ENCODE measurements around the gene TCEANC. TPM values are rescaled to one million over a fixed set of nuclear protein-coding genes. Genes with fewer than 3 reads are reported as not detected.

TCEANC gene
- total and polyA plus RNA-seq, 2 of the 4 experiments (the other 2 are of a cell fraction), result 0.99 to 2.5 TPM

GRCh38 chrX:13695601-13696115 is 42.7 kb downstream of the TCEANC start:
- no peak overlapping the region for H3K14ac ChIP-seq (replicated peaks; ENCODE audit: low read depth, low read length)
- H3K4me3 ChIP-seq (ENCODE audit: insufficient read depth, low read depth, low read length), result no peak overlapping the region
- H3K4ac ChIP-seq (ENCODE audit: low read depth, low read length), result no peak overlapping the region
- H4K20me1 ChIP-seq (ENCODE audit: insufficient read depth, low read length), result peaks cover 57% of the 10 kb centered on the region
- H3K23ac ChIP-seq (ENCODE audit: low read depth, low read length), result no peak overlapping the region
- WGBS, 2 experiments (ENCODE audit: extremely low coverage in 2 of 2, insufficient read length in 1 of 2), result 100% methylated on average over 1 to 2 of the region's 4 CpGs
- no peak overlapping the region for H3K56ac ChIP-seq (ENCODE audit: extremely low read depth, insufficient read depth, low read length)
- no peak overlapping the region for H4K91ac ChIP-seq (ENCODE audit: insufficient read depth, low read depth, low read length)
- no peak overlapping the region for H2BK120ac ChIP-seq (ENCODE audit: low read depth, low read length)
- intact Hi-C loops (cut with micrococcal nuclease) (no loop called here), dilution Hi-C loops (cut with HindIII; ENCODE audit: low sequenced_read_pairs, unreplicated experiment) (no loop called here), in situ Hi-C loops (cut with MboI; ENCODE audit: low sequenced_read_pairs) (no loop called here)
- peaks cover 3% of the 10 kb centered on the region; the same call in 1 of the 2 replicates for H3K9me1 ChIP-seq (ENCODE audit: insufficient read depth, low read length)
- no peak for TF ChIP-seq MXI1 (IDR thresholded peaks at IDR 0.05; ENCODE audit: borderline replicate concordance, low read depth, low read length)
- no peak for TF ChIP-seq MAZ (IDR thresholded peaks at IDR 0.05; ENCODE audit: borderline replicate concordance, low read depth, low read length)
- TF ChIP-seq RAD21 (IDR thresholded peaks at IDR 0.05; ENCODE audit: low read length), result no peak
- TF ChIP-seq, protein P1, sequence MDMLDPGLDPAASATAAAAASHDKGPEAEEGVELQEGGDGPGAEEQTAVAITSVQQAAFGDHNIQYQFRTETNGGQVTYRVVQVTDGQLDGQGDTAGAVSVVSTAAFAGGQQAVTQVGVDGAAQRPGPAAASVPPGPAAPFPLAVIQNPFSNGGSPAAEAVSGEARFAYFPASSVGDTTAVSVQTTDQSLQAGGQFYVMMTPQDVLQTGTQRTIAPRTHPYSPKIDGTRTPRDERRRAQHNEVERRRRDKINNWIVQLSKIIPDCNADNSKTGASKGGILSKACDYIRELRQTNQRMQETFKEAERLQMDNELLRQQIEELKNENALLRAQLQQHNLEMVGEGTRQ (IDR thresholded peaks at IDR 0.05; ENCODE audit: low read depth, low read length), result no peak
- no peak for TF ChIP-seq SMC3 (IDR thresholded peaks at IDR 0.05; ENCODE audit: low read depth, low read length)
- no peak for TF ChIP-seq RFX5 (IDR thresholded peaks at IDR 0.05; ENCODE audit: low read depth, low read length)
- TF ChIP-seq NFE2L2 (IDR thresholded peaks at IDR 0.05; ENCODE audit: low read depth, low read length), result no peak
- TF ChIP-seq CHD1 (IDR thresholded peaks at IDR 0.05; ENCODE audit: low read depth, low read length), result no peak
- TF ChIP-seq CEBPB (IDR thresholded peaks at IDR 0.05; ENCODE audit: low read depth, low read length), result no peak
- TF ChIP-seq ELK1 (IDR thresholded peaks at IDR 0.05; ENCODE audit: borderline replicate concordance, low read depth, low read length), result no peak
- TF ChIP-seq CTCF (conservative IDR thresholded peaks at IDR 0.05; ENCODE audit: low read depth, low read length), result no peak
- TF ChIP-seq FOS (IDR thresholded peaks at IDR 0.05; ENCODE audit: low read depth, low read length), result no peak
- TF ChIP-seq POLR2A (IDR thresholded peaks at IDR 0.05; ENCODE audit: low read depth, low read length), result no peak
- TF ChIP-seq RCOR1 (IDR thresholded peaks at IDR 0.05; ENCODE audit: insufficient replicate concordance, low read length), result no peak
- no peak for TF ChIP-seq MAFK (IDR thresholded peaks at IDR 0.05; ENCODE audit: low read depth, low read length)
- TF ChIP-seq BHLHE40 (IDR thresholded peaks at IDR 0.05; ENCODE audit: low read depth, low read length), result no peak
- ChIA-PET CTCF (no interaction called here), POLR2A (ENCODE audit: unreplicated experiment) (no interaction called here)
- no peak overlapping the region for H4K5ac ChIP-seq (ENCODE audit: low read depth, low read length)
- no peak overlapping the region for H2AFZ ChIP-seq (replicated peaks; ENCODE audit: low read length, poor library complexity)
- peaks cover 2% of the 10 kb centered on the region for H3K36me3 ChIP-seq (ENCODE audit: control insufficient read depth, insufficient read depth, low read length)
- peaks cover 23 to 56% of the 10 kb centered on the region in 2 experiments for H3K79me1 ChIP-seq (ENCODE audit: low read depth in 1 of 2, low read length in 2 of 2)
- H4K8ac ChIP-seq (ENCODE audit: low read depth in 2 of 2, low read length in 2 of 2), result no peak overlapping the region
- ATAC-seq (ENCODE audit: low read depth) (no peak), DNase-seq (no peak)
- peaks cover 11% of the 10 kb centered on the region for H3K4me1 ChIP-seq (ENCODE audit: control insufficient read depth, insufficient read depth, low read length)
- no peak overlapping the region for H3K18ac ChIP-seq (ENCODE audit: low read depth, low read length)
- no peak overlapping the region for H3K27ac ChIP-seq (ENCODE audit: insufficient read depth, low read length)
- BruUV-seq (replicated peaks), result no TSS peak
- no peak overlapping the region for H2AK5ac ChIP-seq (ENCODE audit: low read depth, low read length)
- no peak overlapping the region for H2BK15ac ChIP-seq (ENCODE audit: low read depth, low read length)
- no peaks in the 10 kb centered on the region for H3K9me3 ChIP-seq (ENCODE audit: control insufficient read depth, insufficient read depth, low read length)
- H2BK5ac ChIP-seq (ENCODE audit: low read depth, low read length, poor library complexity, severe bottlenecking), result no peak overlapping the region
- no peak overlapping the region for H3K4me2 ChIP-seq (ENCODE audit: low read depth, low read length)
- no peak overlapping the region for H2BK20ac ChIP-seq (ENCODE audit: low read depth, low read length)
- H3K27me3 ChIP-seq (ENCODE audit: control insufficient read depth, insufficient read depth, low read length), result no peaks in the 10 kb centered on the region; the same call in 1 of the 2 replicates
- H2AK9ac ChIP-seq (replicated peaks; ENCODE audit: low read depth, low read length, poor library complexity), result no peak overlapping the region
- no peak overlapping the region for H3K9ac ChIP-seq (ENCODE audit: low read depth, low read length)
